ENCODE results near the gene POTEM. TPM values are rescaled to one million over a fixed set of nuclear protein-coding genes. Genes with fewer than 3 reads are reported as not detected.
"Not testable (repeated sequence)": the region's sequence is repeated elsewhere in the genome, so short reads cannot be mapped to it uniquely, and the experiment has no call there.

Gene POTEM
- total RNA-seq, 1 donor from 2014 or later: not detected

DNA sequence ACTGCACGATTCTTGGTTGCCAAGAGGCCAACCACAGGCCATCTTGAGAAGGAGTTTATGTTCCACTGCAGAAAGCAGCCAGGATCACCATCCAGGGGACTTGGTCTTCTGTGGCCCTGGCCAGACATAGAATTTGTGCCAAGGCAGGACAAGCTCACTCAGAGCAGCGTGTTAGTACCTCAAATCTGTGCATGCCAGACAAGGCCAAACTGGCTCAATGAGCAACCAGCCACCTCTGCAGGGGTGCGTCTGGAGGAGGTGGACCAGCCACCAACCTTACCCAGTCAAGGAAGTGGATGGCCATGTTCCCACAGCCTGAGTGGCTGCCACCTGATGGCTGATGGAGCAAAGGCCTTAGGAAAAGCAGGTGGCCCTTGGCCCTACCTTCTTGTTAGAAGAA is 48.0 kb downstream of the POTEM start:
- H3K4me2 ChIP-seq (ENCODE audit: low read length); H3K4me3 ChIP-seq (ENCODE audit: insufficient read depth, low read depth, low read length); H2AFZ ChIP-seq (ENCODE audit: low read depth, low read length); H3K27me3 ChIP-seq (ENCODE audit: insufficient read depth, low read length); H3K9me3 Mint-ChIP-seq (ENCODE audit: unreplicated experiment); H3K27me3 Mint-ChIP-seq (ENCODE audit: low read depth, unreplicated experiment); H3K27ac ChIP-seq (ENCODE audit: low read depth, low read length); H3K4me1 Mint-ChIP-seq (ENCODE audit: low read depth, unreplicated experiment); H3K27ac Mint-ChIP-seq (ENCODE audit: unreplicated experiment); H3K36me3 ChIP-seq (ENCODE audit: insufficient read depth, low read length); H3K9ac ChIP-seq (ENCODE audit: low read length); H3K4me1 ChIP-seq (ENCODE audit: insufficient read depth, low read length); H3K4me3 Mint-ChIP-seq (ENCODE audit: unreplicated experiment); H3K9me3 ChIP-seq (ENCODE audit: insufficient read depth, low read depth, low read length); H4K20me1 ChIP-seq (ENCODE audit: insufficient read depth, low read length); H3K79me2 ChIP-seq (ENCODE audit: insufficient read depth, low read length); H3K36me3 Mint-ChIP-seq (ENCODE audit: low read depth, unreplicated experiment); FAIRE-seq; DNase-seq (ENCODE audit: low read depth): not testable (repeated sequence)

GRCh38 chr14:19025080-19025589 is 57.9 kb downstream of the POTEM start:
- not testable (repeated sequence) for H3K4me1 Mint-ChIP-seq (ENCODE audit: low read depth, unreplicated experiment); H3K4me3 Mint-ChIP-seq (ENCODE audit: unreplicated experiment); H3K4me3 ChIP-seq (ENCODE audit: insufficient read depth, low read depth, low read length); H3K9ac ChIP-seq (ENCODE audit: low read length); H3K36me3 ChIP-seq (ENCODE audit: insufficient read depth, low read length); H3K27ac ChIP-seq (ENCODE audit: low read depth, low read length); H3K27me3 Mint-ChIP-seq (ENCODE audit: low read depth, unreplicated experiment); H3K9me3 Mint-ChIP-seq (ENCODE audit: unreplicated experiment); H3K4me2 ChIP-seq (ENCODE audit: low read length); H3K79me2 ChIP-seq (ENCODE audit: insufficient read depth, low read length); DNase-seq (ENCODE audit: low read depth); FAIRE-seq; H2AFZ ChIP-seq (ENCODE audit: low read depth, low read length); H3K27me3 ChIP-seq (ENCODE audit: insufficient read depth, low read length); H4K20me1 ChIP-seq (ENCODE audit: insufficient read depth, low read length); H3K4me1 ChIP-seq (ENCODE audit: insufficient read depth, low read length); H3K9me3 ChIP-seq (ENCODE audit: insufficient read depth, low read depth, low read length); H3K36me3 Mint-ChIP-seq (ENCODE audit: low read depth, unreplicated experiment); H3K27ac Mint-ChIP-seq (ENCODE audit: unreplicated experiment)

GRCh38 chr14:19026649-19027351 is 59.6 kb downstream of the POTEM start:
- not testable (repeated sequence) for H3K4me2 ChIP-seq (ENCODE audit: low read length); H3K9me3 ChIP-seq (ENCODE audit: insufficient read depth, low read depth, low read length); DNase-seq (ENCODE audit: low read depth); H3K36me3 ChIP-seq (ENCODE audit: insufficient read depth, low read length); H3K27me3 Mint-ChIP-seq (ENCODE audit: low read depth, unreplicated experiment); H3K27ac Mint-ChIP-seq (ENCODE audit: unreplicated experiment); H3K27me3 ChIP-seq (ENCODE audit: insufficient read depth, low read length); H4K20me1 ChIP-seq (ENCODE audit: insufficient read depth, low read length); H3K9me3 Mint-ChIP-seq (ENCODE audit: unreplicated experiment); H3K27ac ChIP-seq (ENCODE audit: low read depth, low read length); FAIRE-seq; H3K4me1 Mint-ChIP-seq (ENCODE audit: low read depth, unreplicated experiment); H3K36me3 Mint-ChIP-seq (ENCODE audit: low read depth, unreplicated experiment); H3K4me3 ChIP-seq (ENCODE audit: insufficient read depth, low read depth, low read length); H3K79me2 ChIP-seq (ENCODE audit: insufficient read depth, low read length); H3K4me1 ChIP-seq (ENCODE audit: insufficient read depth, low read length); H3K9ac ChIP-seq (ENCODE audit: low read length); H3K4me3 Mint-ChIP-seq (ENCODE audit: unreplicated experiment); H2AFZ ChIP-seq (ENCODE audit: low read depth, low read length)

- H3K27me3 Mint-ChIP-seq (ENCODE audit: low read depth, unreplicated experiment); H3K9me3 ChIP-seq (ENCODE audit: insufficient read depth, low read depth, low read length); H3K36me3 Mint-ChIP-seq (ENCODE audit: low read depth, unreplicated experiment); H3K9me3 Mint-ChIP-seq (ENCODE audit: unreplicated experiment); H3K4me2 ChIP-seq (ENCODE audit: low read length); H3K4me1 ChIP-seq (ENCODE audit: insufficient read depth, low read length); H3K4me3 ChIP-seq (ENCODE audit: insufficient read depth, low read depth, low read length); H3K27me3 ChIP-seq (ENCODE audit: insufficient read depth, low read length); H3K4me3 Mint-ChIP-seq (ENCODE audit: unreplicated experiment); H3K9ac ChIP-seq (ENCODE audit: low read length); DNase-seq (ENCODE audit: low read depth); H3K79me2 ChIP-seq (ENCODE audit: insufficient read depth, low read length); FAIRE-seq; H3K36me3 ChIP-seq (ENCODE audit: insufficient read depth, low read length); H3K27ac ChIP-seq (ENCODE audit: low read depth, low read length); H2AFZ ChIP-seq (ENCODE audit: low read depth, low read length); H3K4me1 Mint-ChIP-seq (ENCODE audit: low read depth, unreplicated experiment); H4K20me1 ChIP-seq (ENCODE audit: insufficient read depth, low read length); H3K27ac Mint-ChIP-seq (ENCODE audit: unreplicated experiment): not testable (repeated sequence)
Measured at GRCh38 chr14:19027895-19028294, 60.7 kb downstream of the POTEM start.

- not testable (repeated sequence) for H3K27ac ChIP-seq (ENCODE audit: low read depth, low read length); H3K79me2 ChIP-seq (ENCODE audit: insufficient read depth, low read length); H3K4me1 ChIP-seq (ENCODE audit: insufficient read depth, low read length); H3K9me3 Mint-ChIP-seq (ENCODE audit: unreplicated experiment); H3K36me3 Mint-ChIP-seq (ENCODE audit: low read depth, unreplicated experiment); DNase-seq (ENCODE audit: low read depth); FAIRE-seq; H3K4me3 Mint-ChIP-seq (ENCODE audit: unreplicated experiment); H3K9me3 ChIP-seq (ENCODE audit: insufficient read depth, low read depth, low read length); H3K4me2 ChIP-seq (ENCODE audit: low read length); H2AFZ ChIP-seq (ENCODE audit: low read depth, low read length); H3K4me1 Mint-ChIP-seq (ENCODE audit: low read depth, unreplicated experiment); H4K20me1 ChIP-seq (ENCODE audit: insufficient read depth, low read length); H3K27me3 Mint-ChIP-seq (ENCODE audit: low read depth, unreplicated experiment); H3K27me3 ChIP-seq (ENCODE audit: insufficient read depth, low read length); H3K36me3 ChIP-seq (ENCODE audit: insufficient read depth, low read length); H3K4me3 ChIP-seq (ENCODE audit: insufficient read depth, low read depth, low read length); H3K9ac ChIP-seq (ENCODE audit: low read length); H3K27ac Mint-ChIP-seq (ENCODE audit: unreplicated experiment)
Measured at GRCh38 chr14:19036811-19037382, 69.7 kb downstream of the POTEM start.

GRCh38 chr14:19038060-19038664 is 70.9 kb downstream of the POTEM start:
- not testable (repeated sequence) for H3K27ac Mint-ChIP-seq (ENCODE audit: unreplicated experiment)

More at GRCh38 chr14:19038060-19038664, 70.9 kb downstream of the POTEM start:
- not testable (repeated sequence) for FAIRE-seq; H3K4me3 ChIP-seq (ENCODE audit: insufficient read depth, low read depth, low read length); H4K20me1 ChIP-seq (ENCODE audit: insufficient read depth, low read length); H3K9me3 ChIP-seq (ENCODE audit: insufficient read depth, low read depth, low read length); H3K9ac ChIP-seq (ENCODE audit: low read length); H3K27me3 ChIP-seq (ENCODE audit: insufficient read depth, low read length); DNase-seq (ENCODE audit: low read depth); H3K79me2 ChIP-seq (ENCODE audit: insufficient read depth, low read length); H2AFZ ChIP-seq (ENCODE audit: low read depth, low read length); H3K4me1 Mint-ChIP-seq (ENCODE audit: low read depth, unreplicated experiment); H3K4me2 ChIP-seq (ENCODE audit: low read length); H3K4me3 Mint-ChIP-seq (ENCODE audit: unreplicated experiment); H3K27me3 Mint-ChIP-seq (ENCODE audit: low read depth, unreplicated experiment); H3K9me3 Mint-ChIP-seq (ENCODE audit: unreplicated experiment); H3K27ac ChIP-seq (ENCODE audit: low read depth, low read length); H3K36me3 ChIP-seq (ENCODE audit: insufficient read depth, low read length); H3K36me3 Mint-ChIP-seq (ENCODE audit: low read depth, unreplicated experiment); H3K4me1 ChIP-seq (ENCODE audit: insufficient read depth, low read length)
